Measurements from ENCODE around the gene FAM209B. TPM values are rescaled to one million over a fixed set of nuclear protein-coding genes. Genes with fewer than 3 reads are reported as not detected.

FAM209B gene
- total RNA-seq, 3 donors from 2014 or later: 0.40 to 1.5 (median 1.1) TPM

Other genes starting within 250 kb of the FAM209B start
- 1 to 10 TPM; 3.4 to 4.1 (median 3.7) TPM for gene FAM210B, start 174.3 kb upstream of the FAM209B start, total RNA-seq
- 1 to 10 TPM; 7.3 to 9.6 (median 9.0) TPM for gene AURKA, start 141.0 kb upstream of the FAM209B start, total RNA-seq
- gene CSTF1, start 140.6 kb upstream of the FAM209B start, total RNA-seq: 10 to 100 TPM; 42.7 to 47.3 (median 45.3) TPM
- 1 to 10 TPM; 1.9 to 2.5 (median 2.4) TPM for gene CASS4, start 121.0 kb upstream of the FAM209B start, total RNA-seq
- 10 to 100 TPM; 74.8 to 81.3 (median 79.7) TPM for gene RTF2, start 64.6 kb upstream of the FAM209B start, total RNA-seq
- gene FAM209A, start 8.5 kb upstream of the FAM209B start, total RNA-seq: 1 to 10 TPM in 2 of 3 donors, under 1 TPM in 1; 0.73 to 1.4 (median 1.4) TPM
- not detected for gene TFAP2C, start 96.1 kb downstream of the FAM209B start, total RNA-seq

Measured in activated T-cell treated with anti-CD3 and anti-CD28 coated beads, Interleukin-2, amount 50 U/mL, for 4 hours (primary cell).